Neural progenitor cell (in vitro differentiated cells): ENCODE data around the gene HINT1. TPM values are rescaled to one million over a fixed set of nuclear protein-coding genes. Genes with fewer than 3 reads are reported as not detected.

Experiments
- DNase-seq: peaks from one replicate; pipeline ENCODE4 v3.0.0-alpha.2; 2016; ENCODE audit warnings: low spot score
- H2AFZ ChIP-seq: fragments of 200-600 bp; sonication (generic); replicated peaks from 2 replicates; pipeline ENCODE4 v1.6.1; 2016; ENCODE audit warnings: antibody characterized with exemption
- H3F3A ChIP-seq: fragments of 200-600 bp; sonication (generic); 2 replicates; pipeline ENCODE4 v1.6.1; 2016; ENCODE audit warnings: antibody characterized with exemption, low read depth
- H3K27ac ChIP-seq: fragments of 200-600 bp; sonication (generic); 2 replicates; pipeline ENCODE4 v1.5.1; 2016; ENCODE audit warnings: mild to moderate bottlenecking
- H3K27me3 ChIP-seq: fragments of 200-600 bp; sonication (generic); 2 replicates; pipeline ENCODE4 v1.6.1; 2016; ENCODE audit warnings: mild to moderate bottlenecking, moderate library complexity
- H3K36me3 ChIP-seq: fragments of 200-600 bp; sonication (generic); 2 replicates; pipeline ENCODE4 v1.5.1; 2016
- H3K4me1 ChIP-seq: fragments of 200-600 bp; sonication (generic); 2 replicates; pipeline ENCODE4 v1.6.1; 2016; ENCODE audit warnings: mixed run types
- H3K4me2 ChIP-seq: fragments of 200-600 bp; sonication (generic); 2 replicates; pipeline ENCODE4 v1.6.1; 2016
- H3K4me3 ChIP-seq: fragments of 200-600 bp; sonication (generic); 2 replicates; pipeline ENCODE4 v1.5.1; 2016
- H3K79me2 ChIP-seq: fragments of 200-600 bp; sonication (generic); 2 replicates; pipeline ENCODE4 v1.6.1; 2016; ENCODE audit warnings: low read depth
- H3K9ac ChIP-seq: fragments of 200-600 bp; sonication (generic); 2 replicates; pipeline ENCODE4 v1.6.1; 2016
- H3K9me3 ChIP-seq: fragments of 200-600 bp; sonication (generic); 2 replicates; pipeline ENCODE4 v1.5.1; 2016; ENCODE audit warnings: low read depth
- H4K20me1 ChIP-seq: fragments of 200-600 bp; sonication (generic); 2 replicates; pipeline ENCODE4 v1.6.1; 2016; ENCODE audit warnings: low read depth
- H3K27ac Mint-ChIP-seq: 3 replicates; pipeline ENCODE4 v1.8.0; 2021; ENCODE audit warnings: mixed read lengths
- H3K27me3 Mint-ChIP-seq: 2 replicates; pipeline ENCODE4 v1.8.0; 2022; ENCODE audit warnings: low read depth, mild to moderate bottlenecking, inconsistent platforms, moderate library complexity, mixed read lengths; ENCODE audit not compliant: insufficient read depth
- H3K36me3 Mint-ChIP-seq: 3 replicates; pipeline ENCODE4 v1.8.0; 2021; ENCODE audit warnings: mixed read lengths
- H3K4me1 Mint-ChIP-seq: 3 replicates; pipeline ENCODE4 v1.8.0; 2021; ENCODE audit warnings: mixed read lengths
- H3K4me3 Mint-ChIP-seq: 3 replicates; pipeline ENCODE4 v1.8.0; 2021; ENCODE audit warnings: mild to moderate bottlenecking, moderate library complexity, mixed read lengths
- H3K9me3 Mint-ChIP-seq: 3 replicates; pipeline ENCODE4 v1.8.0; 2020; ENCODE audit warnings: mixed read lengths
- CTCF ChIP-seq: fragments of 200-600 bp; sonication (generic); IDR thresholded peaks from 2 replicates; pipeline ENCODE4 v1.5.1; 2017; ENCODE audit warnings: antibody characterized with exemption, mild to moderate bottlenecking
- EZH2 ChIP-seq: fragments of 200-600 bp; sonication (generic); IDR thresholded peaks from 2 replicates; pipeline ENCODE4 v1.6.1; 2017; ENCODE audit warnings: antibody characterized with exemption, mild to moderate bottlenecking, moderate library complexity
- EZH2phosphoT487 ChIP-seq: fragments of 200-600 bp; sonication (generic); IDR thresholded peaks from 2 replicates; pipeline ENCODE4 v1.6.1; 2017; ENCODE audit warnings: antibody characterized with exemption
- total RNA-seq: library from RNA; depleted of rRNA; stranded (reverse); fragments of >200 nt; gene quantifications from 2 replicates; pipeline ENCODE4 v1.2.3, GENCODE V29; 2015; ENCODE audit warnings: low replicate concordance

The HINT1 gene
- total RNA-seq, 1 donor from 2014 or later: 300 TPM

- H3K27ac ChIP-seq: no peak overlapping the region
- H3K9me3 Mint-ChIP-seq: no peaks in the 10 kb centered on the region
- peaks cover 11% of the 10 kb centered on the region for H3K4me1 Mint-ChIP-seq
- TF ChIP-seq EZH2phosphoT487: no peak
- no peak for TF ChIP-seq EZH2
- TF ChIP-seq CTCF: no peak
- H3K27ac Mint-ChIP-seq: no peak overlapping the region
- H3K27me3 Mint-ChIP-seq: peaks cover 2% of the 10 kb centered on the region
- no peaks in the 10 kb centered on the region for H3K36me3 ChIP-seq
- H4K20me1 ChIP-seq: no peaks in the 10 kb centered on the region
- peaks cover 18% of the 10 kb centered on the region for H3K4me1 ChIP-seq
- H3K9ac ChIP-seq: no peak overlapping the region
- DNase-seq: no peak
- H2AFZ ChIP-seq: no peak overlapping the region
- H3K9me3 ChIP-seq: no peaks in the 10 kb centered on the region
- H3K36me3 Mint-ChIP-seq: peaks cover 1% of the 10 kb centered on the region
- H3K27me3 ChIP-seq: no peaks in the 10 kb centered on the region
- H3K4me3 Mint-ChIP-seq: no peak overlapping the region
- H3K4me3 ChIP-seq: no peak overlapping the region
- H3F3A ChIP-seq: peaks cover 13% of the 10 kb centered on the region
- no peak overlapping the region for H3K4me2 ChIP-seq
- H3K79me2 ChIP-seq: no peaks in the 10 kb centered on the region
These were observed 39.9 kb upstream of the HINT1 start for GRCh38 chr5:131204964-131205363.

GRCh38 chr5:131200560-131200959, 35.5 kb upstream of the HINT1 start:
- H3K27me3 ChIP-seq: no peaks in the 10 kb centered on the region
- no peak overlapping the region for H3K27ac Mint-ChIP-seq
- no peaks in the 10 kb centered on the region for H3K9me3 ChIP-seq
- no peaks in the 10 kb centered on the region for H3K9me3 Mint-ChIP-seq
- peaks cover 2% of the 10 kb centered on the region for H3K27me3 Mint-ChIP-seq
- H4K20me1 ChIP-seq: no peaks in the 10 kb centered on the region
- peaks cover 3% of the 10 kb centered on the region for H3K4me1 ChIP-seq
- no peak for DNase-seq
- no peaks in the 10 kb centered on the region for H3K36me3 ChIP-seq
- no peak overlapping the region for H3K4me2 ChIP-seq
- H3K36me3 Mint-ChIP-seq: peaks cover 1% of the 10 kb centered on the region
- no peak for TF ChIP-seq CTCF
- TF ChIP-seq EZH2: no peak
- no peak for TF ChIP-seq EZH2phosphoT487
- no peak overlapping the region for H2AFZ ChIP-seq
- no peaks in the 10 kb centered on the region for H3K79me2 ChIP-seq
- no peak overlapping the region for H3K4me3 ChIP-seq
- H3K4me1 Mint-ChIP-seq: no peaks in the 10 kb centered on the region
- no peaks in the 10 kb centered on the region for H3F3A ChIP-seq
- no peak overlapping the region for H3K27ac ChIP-seq
- no peak overlapping the region for H3K4me3 Mint-ChIP-seq
- no peak overlapping the region for H3K9ac ChIP-seq

GRCh38 chr5:131198625-131199024, 33.6 kb upstream of the HINT1 start:
- Histone ChIP-seq H3K27me3 (no peaks in the 10 kb centered on the region), H2AFZ (no peak overlapping the region), H3K4me3 (no peak overlapping the region), H3K79me2 (no peaks in the 10 kb centered on the region), H3K36me3 (no peaks in the 10 kb centered on the region), H3K9ac (no peak overlapping the region), H4K20me1 (no peaks in the 10 kb centered on the region), H3K27ac (no peak overlapping the region), H3K4me2 (no peak overlapping the region), H3F3A (no peaks in the 10 kb centered on the region), H3K4me1 (peaks cover 4% of the 10 kb centered on the region), H3K9me3 (no peaks in the 10 kb centered on the region)
- Mint-ChIP-seq H3K4me1 (no peaks in the 10 kb centered on the region), H3K4me3 (no peak overlapping the region), H3K9me3 (no peaks in the 10 kb centered on the region), H3K27me3 (peaks cover 2% of the 10 kb centered on the region), H3K27ac (no peak overlapping the region), H3K36me3 (peaks cover 1% of the 10 kb centered on the region)
- TF ChIP-seq EZH2phosphoT487: no peak
- TF ChIP-seq CTCF: no peak
- no peak for DNase-seq

GRCh38 chr5:131196331-131196730, 31.3 kb upstream of the HINT1 start:
- peaks cover 2% of the 10 kb centered on the region for H3K27me3 Mint-ChIP-seq
- Histone ChIP-seq H3K36me3 (peaks cover 2% of the 10 kb centered on the region), H3K4me2 (no peak overlapping the region), H2AFZ (no peak overlapping the region), H3K27me3 (no peaks in the 10 kb centered on the region), H3K4me3 (no peak overlapping the region), H3K27ac (no peak overlapping the region), H4K20me1 (no peaks in the 10 kb centered on the region), H3K9me3 (no peaks in the 10 kb centered on the region), H3F3A (no peaks in the 10 kb centered on the region), H3K79me2 (no peaks in the 10 kb centered on the region), H3K9ac (no peak overlapping the region), H3K4me1 (peaks cover 4% of the 10 kb centered on the region)
- no peaks in the 10 kb centered on the region for H3K4me1 Mint-ChIP-seq
- H3K36me3 Mint-ChIP-seq: no peaks in the 10 kb centered on the region
- TF ChIP-seq EZH2phosphoT487: no peak
- TF ChIP-seq EZH2: no peak
- TF ChIP-seq CTCF: no peak
- H3K4me3 Mint-ChIP-seq: no peak overlapping the region
- DNase-seq: no peak
- H3K27ac Mint-ChIP-seq: no peak overlapping the region
- H3K9me3 Mint-ChIP-seq: no peaks in the 10 kb centered on the region
